ENCODE results near the gene TSPEAR.
A peak's percentile ranks its signal among the peaks of the same experiment; 100 is the strongest.
"Not testable (repeated sequence)": the region's sequence is repeated elsewhere in the genome, so short reads cannot be mapped to it uniquely, and the experiment has no call there.

Gene TSPEAR

DNA sequence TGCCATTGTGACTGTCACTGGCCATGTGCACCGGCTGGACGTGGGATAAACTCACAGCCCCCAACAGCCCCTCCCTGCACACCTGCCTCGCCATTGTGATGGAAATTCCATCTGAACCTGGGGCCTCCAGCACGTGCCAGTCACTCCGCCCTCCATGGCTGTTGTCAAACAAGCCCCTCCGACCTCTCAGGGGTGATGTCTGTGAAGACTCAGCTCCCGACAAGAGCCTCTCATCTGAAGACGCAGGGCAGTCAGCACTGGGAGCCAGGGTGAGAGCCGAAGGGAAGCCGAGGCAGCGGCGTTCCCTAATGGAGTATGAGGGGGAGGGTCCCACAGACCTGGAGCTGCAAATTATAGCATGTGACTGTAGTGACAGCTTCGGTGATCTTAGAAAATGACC is 158.7 kb downstream of the TSPEAR start:
- no peaks in the 10 kb centered on the region for H3K9me3 ChIP-seq (ENCODE audit: control insufficient read depth, insufficient read depth, low read depth, low read length)
- no peak overlapping the region for H3K4me3 ChIP-seq (ENCODE audit: low read depth, low read length)
- no peaks in the 10 kb centered on the region for H3K27me3 ChIP-seq (ENCODE audit: control insufficient read depth, insufficient read depth, low read length)
- peaks cover 52% of the 10 kb centered on the region for H3K4me1 ChIP-seq (ENCODE audit: control insufficient read depth, insufficient read depth, low read length)
- H3K9ac ChIP-seq (ENCODE audit: low read length): no peak overlapping the region
- H3K27ac ChIP-seq (ENCODE audit: low read depth, low read length): no peak overlapping the region
- no peaks in the 10 kb centered on the region for H3K36me3 ChIP-seq (ENCODE audit: control insufficient read depth, insufficient read depth, low read length)

DNA sequence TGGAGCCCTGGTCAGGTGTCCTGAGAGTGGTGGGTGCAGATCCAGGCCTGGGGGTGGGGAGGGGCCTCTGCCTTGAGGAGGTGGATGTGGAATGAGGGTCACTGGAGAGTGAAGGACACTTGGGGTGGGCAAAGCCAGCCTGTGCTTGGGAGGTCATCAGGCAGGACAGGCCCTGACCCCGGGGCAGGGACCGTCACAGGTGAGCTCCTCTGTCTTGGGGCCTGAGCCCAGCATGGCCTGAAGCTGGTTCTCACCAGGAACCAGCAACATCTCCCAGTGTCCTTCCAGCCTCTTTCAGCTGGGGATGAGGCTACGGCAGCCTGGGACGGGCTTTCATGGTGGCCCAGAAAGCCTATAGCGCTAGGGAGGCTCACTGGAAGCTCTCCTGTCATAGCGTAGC is 159.2 kb downstream of the TSPEAR start:
- H3K36me3 ChIP-seq (ENCODE audit: control insufficient read depth, insufficient read depth, low read length): no peaks in the 10 kb centered on the region
- H3K9me3 ChIP-seq (ENCODE audit: control insufficient read depth, insufficient read depth, low read depth, low read length): no peaks in the 10 kb centered on the region
- H3K9ac ChIP-seq (ENCODE audit: low read length): no peak overlapping the region
- H3K4me3 ChIP-seq (ENCODE audit: low read depth, low read length): no peak overlapping the region
- no peak overlapping the region for H3K27ac ChIP-seq (ENCODE audit: low read depth, low read length)
- H3K4me1 ChIP-seq (ENCODE audit: control insufficient read depth, insufficient read depth, low read length): peaks cover 51% of the 10 kb centered on the region
- H3K27me3 ChIP-seq (ENCODE audit: control insufficient read depth, insufficient read depth, low read length): no peaks in the 10 kb centered on the region

DNA sequence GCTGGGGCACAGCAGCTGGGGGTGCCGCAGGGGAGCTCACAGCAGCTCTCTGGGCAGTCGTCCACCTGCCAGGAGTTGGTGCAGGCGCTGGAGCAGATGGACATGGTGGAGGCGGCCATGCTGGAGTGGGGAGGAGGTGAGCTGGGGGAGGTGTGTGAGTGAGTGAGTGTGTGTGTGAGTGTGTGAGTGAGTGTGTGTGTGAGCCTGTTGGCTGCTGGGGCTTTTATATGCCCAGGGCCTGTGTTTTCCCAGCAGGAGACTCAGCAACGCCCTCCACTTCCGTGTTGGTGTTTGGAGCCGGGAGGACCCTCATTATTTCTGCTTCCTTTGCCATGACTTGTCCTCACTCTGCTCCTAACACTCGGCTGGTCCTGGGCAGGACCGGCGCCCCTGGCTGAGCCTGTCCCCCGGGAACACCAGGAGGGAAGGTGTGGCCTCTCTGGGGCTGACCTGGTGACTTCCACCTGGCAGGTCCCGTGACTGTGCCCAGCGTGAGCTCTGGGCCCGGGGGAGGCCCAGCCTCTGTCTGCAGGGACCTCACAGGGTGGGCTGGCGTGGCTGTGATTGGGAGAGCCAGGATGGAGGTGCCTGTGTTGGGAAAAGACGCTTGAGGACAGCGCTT is 159.9 kb downstream of the TSPEAR start, which contains the start of gene KRTAP10-2:
Gene KRTAP10-2 (minus strand): TSS at position 166 of the 622 bp plus-strand sequence. CDS start 47 bp downstream, at position 119.
- Histone ChIP-seq H3K27me3 (ENCODE audit: control insufficient read depth, insufficient read depth, low read length) (no peaks in the 10 kb centered on the region), H3K36me3 (ENCODE audit: control insufficient read depth, insufficient read depth, low read length) (no peaks in the 10 kb centered on the region), H3K4me1 (ENCODE audit: control insufficient read depth, insufficient read depth, low read length) (peaks cover 51% of the 10 kb centered on the region), H3K9ac (ENCODE audit: low read length) (no peak within 1 kb of the TSS), H3K27ac (ENCODE audit: low read depth, low read length) (no peak within 1 kb of the TSS), H3K4me3 (ENCODE audit: low read depth, low read length) (no peak within 1 kb of the TSS), H3K9me3 (ENCODE audit: control insufficient read depth, insufficient read depth, low read depth, low read length) (no peaks in the 10 kb centered on the region)

DNA sequence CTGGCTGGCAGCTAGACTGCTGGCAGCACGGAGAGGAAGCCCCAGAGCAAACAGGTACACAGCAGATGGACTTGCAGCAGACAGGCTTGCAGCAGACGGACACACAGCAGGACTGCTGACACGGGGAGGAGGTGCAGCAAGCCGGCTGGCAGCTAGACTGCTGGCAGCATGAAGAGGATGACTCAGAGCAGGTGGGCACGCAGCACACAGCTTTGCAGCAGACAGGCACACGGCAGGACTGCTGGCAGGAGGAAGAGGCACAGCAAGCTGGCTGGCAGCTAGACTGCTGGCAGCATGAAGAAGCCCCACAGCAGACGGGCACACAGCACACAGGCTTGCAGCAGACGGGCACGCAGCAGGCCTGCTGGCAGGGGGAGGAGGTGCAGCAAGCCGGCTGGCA is 160.6 kb downstream of the TSPEAR start:
- Histone ChIP-seq H3K9ac (ENCODE audit: low read length) (no peak overlapping the region), H3K9me3 (ENCODE audit: control insufficient read depth, insufficient read depth, low read depth, low read length) (no peaks in the 10 kb centered on the region), H3K4me3 (ENCODE audit: low read depth, low read length) (no peak overlapping the region), H3K27ac (ENCODE audit: low read depth, low read length) (no peak overlapping the region), H3K4me1 (ENCODE audit: control insufficient read depth, insufficient read depth, low read length) (peaks cover 51% of the 10 kb centered on the region), H3K27me3 (ENCODE audit: control insufficient read depth, insufficient read depth, low read length) (no peaks in the 10 kb centered on the region), H3K36me3 (ENCODE audit: control insufficient read depth, insufficient read depth, low read length) (no peaks in the 10 kb centered on the region)

DNA sequence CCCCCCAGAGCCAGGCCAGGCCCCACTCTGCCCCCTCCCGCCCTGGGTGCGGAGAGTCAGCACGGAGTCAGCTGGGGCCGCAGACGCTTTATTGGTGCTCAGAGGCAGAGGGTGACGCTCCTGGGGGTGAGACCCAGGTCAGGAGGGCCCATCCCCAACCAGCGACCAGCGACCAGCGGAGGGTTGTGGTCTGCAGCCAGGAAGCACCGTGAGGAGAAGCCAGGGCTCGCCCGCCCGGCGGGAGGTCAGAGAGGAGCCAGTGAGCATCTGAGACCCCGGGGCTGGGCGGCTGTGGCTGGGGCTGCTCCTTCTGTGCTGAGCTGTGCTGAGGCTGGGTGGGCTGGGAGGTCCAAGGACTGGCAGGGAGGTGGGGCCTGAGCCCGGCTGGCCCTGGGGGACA is 161.1 kb downstream of the TSPEAR start:
- not testable (repeated sequence) for H3K9me3 ChIP-seq (ENCODE audit: control insufficient read depth, insufficient read depth, low read depth, low read length); H3K9ac ChIP-seq (ENCODE audit: low read length); H3K27me3 ChIP-seq (ENCODE audit: control insufficient read depth, insufficient read depth, low read length); H3K4me3 ChIP-seq (ENCODE audit: low read depth, low read length); H3K36me3 ChIP-seq (ENCODE audit: control insufficient read depth, insufficient read depth, low read length)
- H3K27ac ChIP-seq (ENCODE audit: low read depth, low read length): 0 out of 2 replicates have a peak overlapping the region, but pooled peaks have one; percentile 68
- H3K4me1 ChIP-seq (ENCODE audit: control insufficient read depth, insufficient read depth, low read length): peaks cover 51% of the 10 kb centered on the region

DNA sequence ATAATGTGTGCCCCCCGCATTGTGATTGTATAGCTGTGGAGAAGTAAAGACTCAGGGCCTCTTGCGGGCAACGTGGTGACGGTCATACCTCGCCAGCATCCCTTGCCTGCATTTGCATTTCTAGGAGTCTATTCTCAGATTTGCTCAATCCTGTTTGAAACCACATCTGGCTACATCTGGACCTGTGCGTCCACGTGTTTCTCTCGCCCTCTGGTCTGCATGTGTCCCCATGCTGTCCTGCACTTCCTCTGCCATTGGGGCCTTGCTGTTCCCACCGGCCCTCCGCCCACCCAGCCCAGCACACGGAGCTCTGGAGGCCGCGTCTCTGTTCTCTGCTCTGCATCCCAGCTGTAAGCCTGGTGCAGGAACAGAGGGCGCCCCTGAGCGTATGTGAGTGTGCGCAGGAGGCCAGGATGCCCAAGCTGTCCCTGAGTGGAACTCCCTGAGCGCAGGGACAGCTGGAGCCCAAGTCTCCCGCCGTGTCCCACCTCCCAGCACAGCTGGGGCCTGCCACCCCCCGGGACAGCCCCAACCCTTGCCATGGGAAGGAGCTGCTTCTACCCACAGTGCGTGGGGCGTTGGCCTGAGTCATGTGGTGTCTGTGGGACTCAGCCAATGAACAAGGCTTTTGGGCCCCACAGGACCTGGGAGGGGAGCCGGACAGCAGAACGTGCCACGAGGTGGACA is 161.7 kb downstream of the TSPEAR start:
- H3K36me3 ChIP-seq (ENCODE audit: control insufficient read depth, insufficient read depth, low read length): no peaks in the 10 kb centered on the region
- H3K4me1 ChIP-seq (ENCODE audit: control insufficient read depth, insufficient read depth, low read length): peaks cover 51% of the 10 kb centered on the region
- peak overlapping the region; percentile 55 for H3K9ac ChIP-seq (ENCODE audit: low read length)
- H3K9me3 ChIP-seq (ENCODE audit: control insufficient read depth, insufficient read depth, low read depth, low read length): no peaks in the 10 kb centered on the region
- no peaks in the 10 kb centered on the region for H3K27me3 ChIP-seq (ENCODE audit: control insufficient read depth, insufficient read depth, low read length)
- peak overlapping the region; percentile 68 for H3K27ac ChIP-seq (ENCODE audit: low read depth, low read length)
- H3K4me3 ChIP-seq (ENCODE audit: low read depth, low read length): no peak overlapping the region

DNA sequence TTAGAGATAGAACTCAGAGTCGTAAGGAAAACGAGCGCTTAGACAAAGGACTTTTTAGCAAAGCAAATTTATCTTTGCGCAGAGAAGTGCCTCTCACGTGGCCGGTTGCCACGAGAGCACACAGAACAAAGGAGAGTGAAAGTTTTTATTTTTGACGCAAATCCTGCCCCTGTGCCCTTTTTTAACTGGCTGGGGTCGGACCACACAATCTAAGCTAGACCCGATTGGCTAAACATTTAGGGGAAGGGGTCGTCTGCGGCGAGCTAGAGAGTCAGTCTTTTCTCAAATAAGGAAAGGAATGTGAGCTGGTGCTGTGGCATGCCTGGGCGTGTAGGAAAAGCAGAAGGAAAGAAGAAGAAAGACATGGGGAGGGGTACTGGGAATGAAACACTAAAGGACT is 162.4 kb downstream of the TSPEAR start:
- H3K9me3 ChIP-seq (ENCODE audit: control insufficient read depth, insufficient read depth, low read depth, low read length): no peaks in the 10 kb centered on the region
- H3K36me3 ChIP-seq (ENCODE audit: control insufficient read depth, insufficient read depth, low read length): no peaks in the 10 kb centered on the region
- no peaks in the 10 kb centered on the region for H3K27me3 ChIP-seq (ENCODE audit: control insufficient read depth, insufficient read depth, low read length)
- H3K9ac ChIP-seq (ENCODE audit: low read length): peak overlapping the region; percentile 55
- H3K4me1 ChIP-seq (ENCODE audit: control insufficient read depth, insufficient read depth, low read length): peaks cover 51% of the 10 kb centered on the region
- 0 out of 2 replicates have a peak overlapping the region, but pooled peaks have one; percentile 6 for H3K4me3 ChIP-seq (ENCODE audit: low read depth, low read length)
- peak overlapping the region; percentile 68 for H3K27ac ChIP-seq (ENCODE audit: low read depth, low read length)

DNA sequence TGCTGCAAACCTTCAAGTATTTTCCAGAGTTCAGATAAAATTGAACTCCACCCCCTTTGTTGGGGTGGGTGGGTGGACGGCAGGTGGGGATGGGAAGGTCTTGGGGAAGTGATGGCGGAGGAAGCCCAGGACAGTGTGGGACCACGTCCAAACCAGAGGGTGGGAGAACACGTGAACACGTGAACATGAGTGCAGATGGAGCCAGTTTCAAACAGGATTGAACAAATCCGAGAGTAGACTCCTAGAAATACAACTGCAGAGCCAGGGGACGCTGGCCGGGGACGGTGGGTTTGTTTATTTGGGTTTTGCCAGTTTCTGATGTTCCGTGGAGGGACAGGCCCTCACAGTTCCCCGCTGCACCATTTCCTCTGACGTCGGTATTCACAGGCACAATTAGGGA is 163.0 kb downstream of the TSPEAR start:
- H3K36me3 ChIP-seq (ENCODE audit: control insufficient read depth, insufficient read depth, low read length): no peaks in the 10 kb centered on the region
- 0 out of 2 replicates have a peak, but pooled peaks cover 4% of the 10 kb centered on the region for H3K9me3 ChIP-seq (ENCODE audit: control insufficient read depth, insufficient read depth, low read depth, low read length)
- H3K9ac ChIP-seq (ENCODE audit: low read length): peak overlapping the region; percentile 55
- H3K27ac ChIP-seq (ENCODE audit: low read depth, low read length): peak overlapping the region; percentile 68
- H3K4me1 ChIP-seq (ENCODE audit: control insufficient read depth, insufficient read depth, low read length): peaks cover 51% of the 10 kb centered on the region
- no peak overlapping the region for H3K4me3 ChIP-seq (ENCODE audit: low read depth, low read length)
- H3K27me3 ChIP-seq (ENCODE audit: control insufficient read depth, insufficient read depth, low read length): no peaks in the 10 kb centered on the region

DNA sequence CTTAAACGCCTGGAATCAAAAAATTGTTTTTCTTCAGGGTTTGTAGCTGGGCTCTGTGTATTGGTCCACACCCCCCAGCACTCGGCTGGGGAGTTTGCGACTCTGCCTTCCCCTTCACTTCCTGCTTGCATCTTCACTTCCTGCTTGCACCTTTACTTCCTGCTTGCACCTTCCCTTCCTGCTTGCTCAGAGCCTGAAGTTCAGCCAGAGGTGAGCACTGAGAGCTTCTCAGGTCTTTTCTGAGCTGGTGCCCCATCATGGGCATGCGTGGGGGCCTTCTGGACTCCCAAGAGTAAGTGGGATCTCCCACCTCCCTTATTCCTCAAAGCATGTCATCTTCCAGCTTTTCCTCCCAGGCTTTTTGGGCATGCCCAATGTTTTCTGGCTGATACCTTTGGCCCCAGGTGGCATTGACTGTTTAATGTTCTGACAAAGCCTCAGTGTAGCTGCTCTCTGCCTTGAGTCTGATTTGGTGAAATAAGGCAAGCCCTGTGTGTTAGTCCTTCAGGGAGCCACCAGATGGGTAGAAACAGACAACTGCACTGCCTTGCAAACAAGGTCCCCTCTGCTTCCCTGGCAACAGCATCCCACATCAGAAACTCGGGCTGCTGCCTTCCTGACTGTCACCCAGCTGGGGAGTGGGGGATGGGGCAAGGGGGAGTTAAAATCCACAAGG is 163.6 kb downstream of the TSPEAR start:
- Histone ChIP-seq H3K27ac (ENCODE audit: low read depth, low read length) (peak overlapping the region; percentile 68), H3K36me3 (ENCODE audit: control insufficient read depth, insufficient read depth, low read length) (no peaks in the 10 kb centered on the region), H3K4me3 (ENCODE audit: low read depth, low read length) (no peak overlapping the region), H3K27me3 (ENCODE audit: control insufficient read depth, insufficient read depth, low read length) (no peaks in the 10 kb centered on the region), H3K4me1 (ENCODE audit: control insufficient read depth, insufficient read depth, low read length) (peaks cover 49% of the 10 kb centered on the region), H3K9ac (ENCODE audit: low read length) (no peak overlapping the region), H3K9me3 (ENCODE audit: control insufficient read depth, insufficient read depth, low read depth, low read length) (peaks cover 8% of the 10 kb centered on the region)

DNA sequence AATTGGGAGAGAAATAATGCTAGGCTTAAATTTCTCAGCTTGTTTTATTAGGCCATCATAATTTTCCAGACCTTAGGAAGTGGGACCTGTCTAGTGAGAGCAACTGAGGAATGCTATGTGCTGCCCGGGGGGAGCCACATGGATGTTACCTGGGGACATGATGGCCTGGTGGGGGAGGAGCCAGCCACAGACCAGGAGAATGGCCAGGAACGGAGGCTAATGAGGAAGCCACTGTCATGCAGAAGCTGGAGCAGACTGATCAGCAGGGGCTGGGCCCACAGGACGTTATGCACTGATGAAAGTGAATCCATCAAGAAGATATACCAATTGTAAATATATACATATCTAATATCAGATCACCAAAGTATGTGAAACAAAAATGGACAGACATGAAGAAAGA is 166.8 kb downstream of the TSPEAR start:
- no peak overlapping the region for H3K9ac ChIP-seq (ENCODE audit: low read length)
- H3K4me3 ChIP-seq (ENCODE audit: low read depth, low read length): no peak overlapping the region
- H3K4me1 ChIP-seq (ENCODE audit: control insufficient read depth, insufficient read depth, low read length): peaks cover 20% of the 10 kb centered on the region
- no peaks in the 10 kb centered on the region for H3K36me3 ChIP-seq (ENCODE audit: control insufficient read depth, insufficient read depth, low read length)
- H3K27me3 ChIP-seq (ENCODE audit: control insufficient read depth, insufficient read depth, low read length): no peaks in the 10 kb centered on the region
- no peak overlapping the region for H3K27ac ChIP-seq (ENCODE audit: low read depth, low read length)
- peaks cover 10% of the 10 kb centered on the region for H3K9me3 ChIP-seq (ENCODE audit: control insufficient read depth, insufficient read depth, low read depth, low read length)

DNA sequence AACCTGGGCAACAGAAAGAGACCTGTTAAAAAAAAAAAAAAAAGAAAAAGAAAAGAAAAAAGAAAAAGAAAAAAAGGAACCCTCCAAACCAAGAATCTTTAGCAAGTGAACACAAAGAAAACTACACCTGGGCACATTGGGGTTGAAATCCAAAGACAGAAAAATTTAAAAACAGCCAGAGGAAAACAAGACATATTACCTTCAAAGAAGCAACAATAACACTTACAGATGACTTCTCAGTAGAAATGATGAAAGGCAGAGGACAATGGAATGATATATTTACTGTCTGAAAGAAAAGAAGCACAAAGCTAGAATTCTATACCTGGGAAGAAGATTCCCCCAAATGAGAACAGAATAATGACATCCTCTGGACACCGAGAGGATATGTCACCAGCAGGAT is 168.7 kb downstream of the TSPEAR start:
- Histone ChIP-seq H3K9ac (ENCODE audit: low read length) (no peak overlapping the region), H3K4me3 (ENCODE audit: low read depth, low read length) (no peak overlapping the region), H3K4me1 (ENCODE audit: control insufficient read depth, insufficient read depth, low read length) (peaks cover 2% of the 10 kb centered on the region), H3K27ac (ENCODE audit: low read depth, low read length) (no peak overlapping the region), H3K9me3 (ENCODE audit: control insufficient read depth, insufficient read depth, low read depth, low read length) (peaks cover 10% of the 10 kb centered on the region), H3K36me3 (ENCODE audit: control insufficient read depth, insufficient read depth, low read length) (no peaks in the 10 kb centered on the region), H3K27me3 (ENCODE audit: control insufficient read depth, insufficient read depth, low read length) (no peaks in the 10 kb centered on the region)

Data from HUES6 (cell line).